ENCODE data around the gene MIPEP.

MIPEP gene

DNA sequence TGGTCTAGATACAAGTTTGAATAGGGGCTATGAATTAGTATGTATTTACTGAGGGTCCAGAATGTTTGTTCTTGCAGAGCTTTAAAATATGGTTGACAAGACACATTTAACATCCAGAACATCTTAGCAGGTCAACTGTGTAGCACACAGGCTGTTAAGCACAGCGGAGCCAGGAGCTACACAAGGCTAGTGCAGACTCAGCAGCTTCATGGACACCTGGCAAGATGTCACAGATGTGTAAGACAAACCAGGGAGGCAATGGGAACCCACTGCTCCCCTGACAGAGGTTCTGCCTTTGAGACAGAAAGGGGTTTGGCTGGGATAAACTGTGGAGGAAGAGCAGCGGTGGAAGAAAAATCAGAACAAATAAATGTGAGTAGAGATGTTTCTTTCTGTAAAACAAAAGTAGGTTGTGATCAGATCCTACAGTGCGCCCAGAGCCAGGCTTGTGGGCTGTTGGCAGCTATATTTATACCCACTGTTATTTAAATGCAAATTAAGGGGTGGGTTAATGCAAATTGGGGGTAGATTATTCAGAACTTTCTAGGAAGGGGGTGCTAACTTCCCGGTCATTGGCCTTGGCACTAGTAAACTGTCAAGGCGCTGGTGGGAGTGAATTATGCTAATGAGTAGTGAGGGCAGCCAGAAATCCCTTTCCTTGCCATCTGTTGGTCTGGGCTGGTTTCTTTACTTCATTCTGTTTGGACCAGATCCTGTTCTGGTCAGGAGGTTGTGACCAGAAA lies 33.0 kb downstream of the MIPEP start:
- no peaks in the 10 kb centered on the region for H4K20me1 ChIP-seq (ENCODE audit: insufficient read depth, low read length)
- no peak overlapping the region for H2AFZ ChIP-seq (ENCODE audit: low read length)

DNA sequence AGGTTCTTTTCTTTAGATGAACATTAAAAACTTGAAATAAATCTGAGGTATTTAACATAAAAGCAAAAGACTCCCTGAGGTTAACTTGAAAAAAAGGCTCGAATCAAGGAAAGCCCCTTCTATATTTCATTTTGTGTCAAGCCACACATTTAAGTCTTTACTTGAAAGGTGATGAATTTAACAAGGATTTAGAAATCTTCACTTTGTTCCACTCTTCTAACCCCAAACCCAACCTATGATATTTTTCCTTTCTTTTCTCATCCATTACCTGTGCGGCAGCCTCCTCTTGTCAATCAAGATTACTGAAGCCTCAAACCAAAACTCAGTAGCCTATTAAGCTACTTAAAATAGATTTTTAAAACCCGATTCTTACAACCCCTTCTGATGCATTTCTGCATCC lies 33.8 kb downstream of the MIPEP start:
- Histone ChIP-seq H3K9me3 (ENCODE audit: low read length) (no peaks in the 10 kb centered on the region), H3K27ac (ENCODE audit: low read depth, low read length, poor library complexity, severe bottlenecking) (no peak overlapping the region), H3F3A (ENCODE audit: insufficient read depth, low read length) (no peaks in the 10 kb centered on the region), H3K4me2 (ENCODE audit: low read length) (no peak overlapping the region), H3K4me3 (ENCODE audit: low read depth, low read length, poor library complexity, severe bottlenecking) (no peak overlapping the region), H3K9me2 (ENCODE audit: low read depth, low read length) (no peaks in the 10 kb centered on the region), H2AFZ (ENCODE audit: low read length) (no peak overlapping the region), H3K4me1 (ENCODE audit: insufficient read depth, low read length, severe bottlenecking) (peaks cover 4% of the 10 kb centered on the region), H3K79me2 (ENCODE audit: insufficient read depth, low read length) (no peaks in the 10 kb centered on the region), H4K20me1 (ENCODE audit: insufficient read depth, low read length) (no peaks in the 10 kb centered on the region), H3K9ac (ENCODE audit: low read length) (no peak overlapping the region), H3K36me3 (ENCODE audit: insufficient read depth, low read length) (no peaks in the 10 kb centered on the region), H3K27me3 (ENCODE audit: insufficient read depth, low read length) (no peaks in the 10 kb centered on the region)
- no peak for TF ChIP-seq EZH2 (IDR thresholded peaks at IDR 0.05; ENCODE audit: borderline replicate concordance, low read length)
- TF ChIP-seq, protein P1, sequence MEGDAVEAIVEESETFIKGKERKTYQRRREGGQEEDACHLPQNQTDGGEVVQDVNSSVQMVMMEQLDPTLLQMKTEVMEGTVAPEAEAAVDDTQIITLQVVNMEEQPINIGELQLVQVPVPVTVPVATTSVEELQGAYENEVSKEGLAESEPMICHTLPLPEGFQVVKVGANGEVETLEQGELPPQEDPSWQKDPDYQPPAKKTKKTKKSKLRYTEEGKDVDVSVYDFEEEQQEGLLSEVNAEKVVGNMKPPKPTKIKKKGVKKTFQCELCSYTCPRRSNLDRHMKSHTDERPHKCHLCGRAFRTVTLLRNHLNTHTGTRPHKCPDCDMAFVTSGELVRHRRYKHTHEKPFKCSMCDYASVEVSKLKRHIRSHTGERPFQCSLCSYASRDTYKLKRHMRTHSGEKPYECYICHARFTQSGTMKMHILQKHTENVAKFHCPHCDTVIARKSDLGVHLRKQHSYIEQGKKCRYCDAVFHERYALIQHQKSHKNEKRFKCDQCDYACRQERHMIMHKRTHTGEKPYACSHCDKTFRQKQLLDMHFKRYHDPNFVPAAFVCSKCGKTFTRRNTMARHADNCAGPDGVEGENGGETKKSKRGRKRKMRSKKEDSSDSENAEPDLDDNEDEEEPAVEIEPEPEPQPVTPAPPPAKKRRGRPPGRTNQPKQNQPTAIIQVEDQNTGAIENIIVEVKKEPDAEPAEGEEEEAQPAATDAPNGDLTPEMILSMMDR (IDR thresholded peaks at IDR 0.05; ENCODE audit: low read length), result no peak

More for the DNA sequence above, 33.0 kb downstream of the MIPEP start:
- Histone ChIP-seq H3K9me2 (ENCODE audit: low read depth, low read length) (no peaks in the 10 kb centered on the region), H3K27ac (ENCODE audit: low read depth, low read length, poor library complexity, severe bottlenecking) (no peak overlapping the region), H3K36me3 (ENCODE audit: insufficient read depth, low read length) (no peaks in the 10 kb centered on the region), H3K4me2 (ENCODE audit: low read length) (no peak overlapping the region), H3K9ac (ENCODE audit: low read length) (no peak overlapping the region), H3K4me1 (ENCODE audit: insufficient read depth, low read length, severe bottlenecking) (peaks cover 4% of the 10 kb centered on the region), H3K79me2 (ENCODE audit: insufficient read depth, low read length) (no peaks in the 10 kb centered on the region), H3F3A (ENCODE audit: insufficient read depth, low read length) (no peaks in the 10 kb centered on the region), H3K27me3 (ENCODE audit: insufficient read depth, low read length) (no peaks in the 10 kb centered on the region), H3K4me3 (ENCODE audit: low read depth, low read length, poor library complexity, severe bottlenecking) (no peak overlapping the region), H3K9me3 (ENCODE audit: low read length) (no peaks in the 10 kb centered on the region)
- TF ChIP-seq, protein P1 (IDR thresholded peaks at IDR 0.05; ENCODE audit: low read length), result no peak
- TF ChIP-seq EZH2 (IDR thresholded peaks at IDR 0.05; ENCODE audit: borderline replicate concordance, low read length), result no peak

DNA sequence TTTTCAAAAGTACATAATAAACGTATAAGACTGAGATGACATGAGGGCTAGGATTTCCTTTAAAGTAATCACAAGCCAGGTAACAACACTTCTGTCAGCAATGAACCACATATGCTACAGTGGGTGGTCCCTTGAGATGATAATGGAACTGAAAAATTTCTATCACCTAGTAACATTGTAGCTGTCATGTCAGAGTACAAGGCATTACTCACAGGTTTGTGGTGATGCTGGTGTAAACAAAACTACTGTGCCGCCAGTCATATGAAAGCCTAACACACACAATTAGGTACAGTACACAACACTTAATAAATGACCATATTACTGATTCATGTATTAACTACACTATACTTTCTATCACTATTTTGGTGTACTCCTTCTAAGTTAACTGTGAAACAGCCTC lies 36.8 kb downstream of the MIPEP start:
- Histone ChIP-seq H2AFZ (ENCODE audit: low read length) (no peak overlapping the region), H3K4me1 (ENCODE audit: insufficient read depth, low read length, severe bottlenecking) (peaks cover 9% of the 10 kb centered on the region), H3F3A (ENCODE audit: insufficient read depth, low read length) (no peaks in the 10 kb centered on the region), H3K9me3 (ENCODE audit: low read length) (no peaks in the 10 kb centered on the region), H4K20me1 (ENCODE audit: insufficient read depth, low read length) (no peaks in the 10 kb centered on the region), H3K4me2 (ENCODE audit: low read length) (no peak overlapping the region), H3K27ac (ENCODE audit: low read depth, low read length, poor library complexity, severe bottlenecking) (no peak overlapping the region), H3K36me3 (ENCODE audit: insufficient read depth, low read length) (no peaks in the 10 kb centered on the region), H3K9me2 (ENCODE audit: low read depth, low read length) (no peaks in the 10 kb centered on the region), H3K4me3 (ENCODE audit: low read depth, low read length, poor library complexity, severe bottlenecking) (no peak overlapping the region), H3K79me2 (ENCODE audit: insufficient read depth, low read length) (no peaks in the 10 kb centered on the region), H3K27me3 (ENCODE audit: insufficient read depth, low read length) (no peaks in the 10 kb centered on the region), H3K9ac (ENCODE audit: low read length) (no peak overlapping the region)
- TF ChIP-seq, protein P1 (IDR thresholded peaks at IDR 0.05; ENCODE audit: low read length), result no peak
- TF ChIP-seq EZH2 (IDR thresholded peaks at IDR 0.05; ENCODE audit: borderline replicate concordance, low read length), result no peak

Measured in OCI-LY1 (cell line).